ENCODE results near the gene SETX. TPM values are rescaled to one million over a fixed set of nuclear protein-coding genes. Genes with fewer than 3 reads are reported as not detected.
"Not testable (repeated sequence)": the region's sequence is repeated elsewhere in the genome, so short reads cannot be mapped to it uniquely, and the experiment has no call there.

Gene SETX, protein sequence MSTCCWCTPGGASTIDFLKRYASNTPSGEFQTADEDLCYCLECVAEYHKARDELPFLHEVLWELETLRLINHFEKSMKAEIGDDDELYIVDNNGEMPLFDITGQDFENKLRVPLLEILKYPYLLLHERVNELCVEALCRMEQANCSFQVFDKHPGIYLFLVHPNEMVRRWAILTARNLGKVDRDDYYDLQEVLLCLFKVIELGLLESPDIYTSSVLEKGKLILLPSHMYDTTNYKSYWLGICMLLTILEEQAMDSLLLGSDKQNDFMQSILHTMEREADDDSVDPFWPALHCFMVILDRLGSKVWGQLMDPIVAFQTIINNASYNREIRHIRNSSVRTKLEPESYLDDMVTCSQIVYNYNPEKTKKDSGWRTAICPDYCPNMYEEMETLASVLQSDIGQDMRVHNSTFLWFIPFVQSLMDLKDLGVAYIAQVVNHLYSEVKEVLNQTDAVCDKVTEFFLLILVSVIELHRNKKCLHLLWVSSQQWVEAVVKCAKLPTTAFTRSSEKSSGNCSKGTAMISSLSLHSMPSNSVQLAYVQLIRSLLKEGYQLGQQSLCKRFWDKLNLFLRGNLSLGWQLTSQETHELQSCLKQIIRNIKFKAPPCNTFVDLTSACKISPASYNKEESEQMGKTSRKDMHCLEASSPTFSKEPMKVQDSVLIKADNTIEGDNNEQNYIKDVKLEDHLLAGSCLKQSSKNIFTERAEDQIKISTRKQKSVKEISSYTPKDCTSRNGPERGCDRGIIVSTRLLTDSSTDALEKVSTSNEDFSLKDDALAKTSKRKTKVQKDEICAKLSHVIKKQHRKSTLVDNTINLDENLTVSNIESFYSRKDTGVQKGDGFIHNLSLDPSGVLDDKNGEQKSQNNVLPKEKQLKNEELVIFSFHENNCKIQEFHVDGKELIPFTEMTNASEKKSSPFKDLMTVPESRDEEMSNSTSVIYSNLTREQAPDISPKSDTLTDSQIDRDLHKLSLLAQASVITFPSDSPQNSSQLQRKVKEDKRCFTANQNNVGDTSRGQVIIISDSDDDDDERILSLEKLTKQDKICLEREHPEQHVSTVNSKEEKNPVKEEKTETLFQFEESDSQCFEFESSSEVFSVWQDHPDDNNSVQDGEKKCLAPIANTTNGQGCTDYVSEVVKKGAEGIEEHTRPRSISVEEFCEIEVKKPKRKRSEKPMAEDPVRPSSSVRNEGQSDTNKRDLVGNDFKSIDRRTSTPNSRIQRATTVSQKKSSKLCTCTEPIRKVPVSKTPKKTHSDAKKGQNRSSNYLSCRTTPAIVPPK (N-terminal part only)
- 10 to 100 TPM; 39.8 to 70.7 (median 49.3) TPM for polyA plus RNA-seq (ENCODE audit: insufficient read length in 4 of 4)

DNA sequence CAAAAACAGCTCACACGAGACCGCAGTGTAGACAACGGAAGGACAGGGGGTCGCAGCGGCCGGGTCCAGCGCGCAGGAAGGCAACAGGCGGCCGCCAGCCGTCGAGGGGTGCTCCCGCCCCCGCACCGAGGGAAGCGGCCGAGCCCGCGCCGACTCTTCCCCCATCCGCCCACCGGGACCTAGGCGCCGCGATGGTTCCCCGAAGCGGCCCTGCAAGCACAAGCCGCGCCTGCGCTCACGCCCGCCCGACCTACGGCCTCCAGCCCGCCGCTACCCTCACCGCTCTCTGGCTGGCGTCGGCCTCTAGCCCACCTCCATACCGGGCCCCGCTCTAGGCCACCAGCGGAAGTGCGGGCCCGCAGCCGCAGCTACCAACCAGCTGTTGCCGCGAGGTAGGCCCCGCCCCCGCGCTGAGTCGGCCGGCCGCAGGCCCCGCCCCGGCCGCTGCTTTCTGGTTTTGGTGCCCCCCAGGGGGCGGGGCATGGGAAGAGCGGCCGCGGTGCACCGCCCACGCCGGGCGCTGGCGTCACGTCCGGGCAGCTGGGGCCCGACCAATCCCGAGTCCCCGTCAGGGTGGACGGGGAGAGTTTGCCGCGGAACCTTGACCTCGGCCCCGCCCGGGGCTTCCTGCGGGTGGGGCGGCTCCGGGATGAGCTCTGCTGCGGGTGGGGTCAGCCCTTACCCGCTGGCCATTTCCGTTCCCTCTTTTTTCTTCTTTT lies at the start of gene SETX:
TSS of gene SETX (minus strand) at position 350 of the 719 bp plus-strand sequence. CDS start 5,558 bp downstream, outside the sequence.
- peak; percentile 90 to 95 (median 93) for DNase-seq (ENCODE audit: low read depth in 4 of 4, low spot score in 2 of 4)

DNA sequence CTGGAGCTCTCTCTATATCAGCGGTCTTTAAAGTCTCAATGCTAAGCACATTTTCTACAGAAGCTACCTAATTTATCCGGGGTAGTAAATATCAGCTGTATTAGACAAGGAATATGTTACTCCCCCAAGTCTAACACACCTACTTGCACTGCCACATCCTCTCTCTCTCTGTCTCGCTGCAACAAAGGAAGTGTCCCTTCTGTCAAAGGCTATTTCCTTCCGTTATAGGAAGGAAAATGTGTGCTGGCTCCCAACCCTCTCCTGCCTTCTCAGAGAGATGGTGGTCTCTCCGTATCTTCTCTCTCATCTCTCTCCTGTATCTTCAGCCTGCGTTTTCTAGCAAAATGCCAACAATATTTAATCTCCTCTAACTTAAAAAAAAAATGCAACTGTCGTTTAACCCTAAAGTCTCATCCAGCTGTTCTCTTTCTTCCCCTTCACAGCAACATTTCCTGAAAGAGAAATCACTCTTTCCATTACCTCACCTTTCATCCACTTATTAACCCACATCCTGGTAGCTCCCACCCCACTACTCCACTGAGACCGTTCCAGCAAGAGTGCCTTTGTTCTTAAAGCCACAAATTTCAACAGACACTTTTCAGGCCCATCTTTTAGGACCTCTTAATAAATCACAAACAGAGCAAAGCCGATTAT lies 49.6 kb upstream of the SETX start:
- no peak for DNase-seq (ENCODE audit: low read depth in 4 of 4, low spot score in 2 of 4)

DNA sequence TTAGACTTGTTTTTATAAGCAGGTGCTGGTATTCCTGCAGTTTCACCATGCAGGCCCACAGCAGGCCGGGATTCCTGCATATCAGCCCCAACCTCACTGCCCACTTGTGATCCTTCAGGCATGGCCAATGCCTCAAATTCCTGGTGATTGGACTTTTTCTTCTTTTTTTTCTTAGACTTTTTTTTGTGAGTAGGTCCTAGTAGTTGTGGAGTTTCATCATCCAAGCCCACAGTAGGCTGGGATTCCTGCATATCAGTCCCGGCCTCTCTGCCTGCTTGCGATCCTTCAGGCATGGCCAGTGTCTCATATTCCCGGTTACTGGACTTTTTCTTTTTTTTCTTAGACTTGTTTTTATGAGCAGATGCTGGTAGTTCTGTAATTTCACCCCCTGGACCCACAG lies 47.0 kb upstream of the SETX start:
- peak in 1 of 4 donors; percentile 40 for DNase-seq (ENCODE audit: low read depth in 4 of 4, low spot score in 2 of 4)

DNA sequence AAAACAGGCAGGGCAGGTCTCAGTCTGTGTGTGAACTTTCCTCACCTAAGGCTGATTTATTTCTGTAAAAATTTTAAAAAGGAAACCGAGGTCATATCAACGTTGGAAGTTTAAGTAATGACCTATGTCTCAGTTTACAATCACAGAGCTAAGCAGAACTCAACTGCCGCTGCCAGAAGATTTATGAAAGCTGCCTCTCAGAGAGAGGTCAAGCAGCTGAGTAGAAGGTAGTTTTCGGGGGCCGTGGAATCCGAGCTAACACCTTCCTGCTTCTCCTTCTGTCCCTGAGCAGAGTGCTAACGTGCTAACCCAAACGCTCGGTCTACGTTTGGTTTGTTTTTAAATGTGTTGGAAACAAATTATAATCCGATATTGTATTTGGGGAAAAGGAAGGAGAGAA lies 40.8 kb upstream of the SETX start:
- no peak for DNase-seq (ENCODE audit: low read depth in 4 of 4, low spot score in 2 of 4)

DNA sequence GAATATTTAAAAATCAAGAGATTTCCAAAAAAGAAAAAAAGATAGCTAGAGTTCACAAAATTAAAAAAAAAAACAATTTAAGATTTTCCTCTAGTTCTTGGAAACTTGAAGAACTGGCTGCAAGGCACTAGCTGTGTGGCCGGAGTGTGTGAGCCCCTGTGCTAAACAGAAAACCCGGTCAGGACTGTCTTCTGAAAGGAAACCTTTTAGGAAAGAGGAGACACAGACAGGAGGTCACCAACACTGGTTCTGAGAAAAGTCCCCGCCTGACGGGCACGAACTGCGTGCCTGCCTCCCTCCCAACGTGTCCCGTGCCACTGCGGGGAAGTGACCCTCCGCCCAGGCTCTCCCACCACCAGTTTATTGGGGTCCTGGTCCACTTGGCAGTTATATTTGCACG lies 36.7 kb upstream of the SETX start:
- DNase-seq (ENCODE audit: low read depth in 4 of 4, low spot score in 2 of 4), result no peak

DNA sequence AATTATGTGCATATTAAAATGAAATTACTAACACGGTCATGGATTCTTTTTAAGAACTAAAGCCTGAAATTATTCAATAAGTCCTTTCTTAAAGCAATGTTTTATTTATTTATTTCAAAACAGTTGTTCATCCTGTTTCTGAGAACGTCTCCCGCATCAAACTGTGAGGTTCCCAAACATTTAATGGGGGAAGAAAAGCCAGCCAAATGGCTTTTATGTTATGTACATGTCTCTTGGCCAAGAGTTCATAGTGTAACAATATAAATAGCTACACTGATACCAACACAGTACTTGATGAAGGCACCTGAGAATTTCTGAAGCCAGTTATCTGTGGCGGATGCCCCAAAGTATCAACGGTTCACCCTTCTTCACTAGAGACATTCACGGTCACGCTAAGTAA lies 36.2 kb upstream of the SETX start:
- DNase-seq (ENCODE audit: low read depth in 4 of 4, low spot score in 2 of 4), result no peak

DNA sequence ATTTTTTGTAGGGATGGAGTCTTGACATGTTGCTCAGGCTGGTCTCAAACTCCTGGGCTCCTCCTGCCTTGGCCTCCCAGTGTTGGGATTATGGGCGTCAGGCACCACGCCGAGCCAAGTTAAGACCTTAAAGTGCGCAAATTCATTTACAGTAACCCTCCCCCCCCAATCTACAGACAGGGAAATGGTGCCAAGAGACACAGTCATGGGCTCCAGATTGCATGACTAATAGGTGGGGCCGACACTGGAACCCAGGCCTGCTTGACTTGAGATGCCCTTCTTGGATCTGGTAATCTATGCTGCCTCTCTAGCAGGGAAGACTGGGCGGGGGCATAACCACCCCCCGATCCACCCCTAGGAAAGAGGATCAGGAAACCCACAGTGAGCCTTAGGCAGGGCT lies 32.3 kb upstream of the SETX start:
- DNase-seq (ENCODE audit: low read depth in 4 of 4, low spot score in 2 of 4), result no peak

DNA sequence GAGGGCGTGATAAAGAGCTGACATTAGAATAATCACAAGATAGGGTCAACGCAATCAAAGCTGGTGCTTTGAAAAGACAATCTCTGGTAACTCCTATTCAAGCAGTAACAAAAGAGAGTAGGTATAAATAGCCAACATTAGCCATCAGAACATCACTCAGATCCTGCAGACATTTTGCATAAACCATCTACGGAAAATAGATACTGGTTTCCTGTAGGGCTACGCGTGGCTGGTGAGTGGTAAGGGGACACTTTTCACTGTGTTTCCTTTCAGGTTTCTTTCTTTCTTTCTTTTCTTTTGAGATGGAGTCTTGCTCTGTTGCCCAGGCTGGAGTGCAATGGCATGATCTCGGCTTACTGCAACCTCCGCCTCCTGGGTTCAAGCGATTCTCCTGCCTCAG lies 29.6 kb upstream of the SETX start:
- DNase-seq (ENCODE audit: low read depth in 4 of 4, low spot score in 2 of 4), result no peak

DNA sequence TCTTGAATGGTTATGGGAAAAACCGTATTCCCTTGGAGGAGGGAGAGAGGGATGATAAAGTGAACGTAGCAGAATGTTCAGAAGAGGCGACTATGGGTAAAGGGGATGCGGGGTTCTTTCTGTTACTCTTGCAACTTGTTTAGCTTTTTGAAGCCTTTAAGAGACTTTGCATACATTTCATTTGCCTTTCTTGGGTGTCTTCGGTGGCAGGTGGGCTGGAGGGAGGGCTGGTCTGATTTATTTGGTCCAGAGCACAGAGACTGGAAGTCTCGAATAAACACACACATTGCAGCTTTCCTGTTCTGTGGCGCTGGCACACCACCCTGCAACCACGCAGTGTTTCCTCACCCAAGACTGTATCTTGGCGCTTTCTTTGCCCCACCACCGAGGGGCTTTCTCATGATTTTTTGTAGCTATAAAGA lies 28.7 kb upstream of the SETX start:
- no peak for DNase-seq (ENCODE audit: low read depth in 4 of 4, low spot score in 2 of 4)

DNA sequence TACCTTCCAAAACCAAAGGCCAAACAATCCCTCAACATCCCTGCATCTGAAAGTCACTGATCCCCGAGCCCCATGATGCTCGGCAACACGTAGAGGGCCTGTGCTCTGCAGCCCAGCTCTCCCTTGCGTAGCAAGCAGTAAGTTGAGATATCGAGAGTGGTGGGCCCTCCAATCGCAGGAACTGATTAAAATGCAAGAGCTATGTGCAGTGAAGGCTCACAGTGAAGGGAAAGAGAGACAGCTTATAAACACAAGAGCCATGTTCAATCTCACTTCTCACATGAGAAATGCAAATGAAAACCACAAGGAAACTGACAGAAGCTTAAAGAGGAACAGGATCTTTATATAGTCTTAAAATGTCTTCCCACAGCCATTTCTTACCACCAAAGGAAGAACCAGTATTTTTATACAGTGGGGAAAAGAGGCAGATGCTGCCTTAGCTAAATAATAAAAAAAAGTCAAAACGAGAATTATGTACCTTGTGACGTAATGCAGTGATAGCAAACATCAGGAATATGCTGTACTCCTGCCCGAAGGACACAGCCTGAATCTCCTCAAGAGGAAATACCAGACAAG lies 27.3 kb upstream of the SETX start:
- no peak for DNase-seq (ENCODE audit: low read depth in 4 of 4, low spot score in 2 of 4)

DNA sequence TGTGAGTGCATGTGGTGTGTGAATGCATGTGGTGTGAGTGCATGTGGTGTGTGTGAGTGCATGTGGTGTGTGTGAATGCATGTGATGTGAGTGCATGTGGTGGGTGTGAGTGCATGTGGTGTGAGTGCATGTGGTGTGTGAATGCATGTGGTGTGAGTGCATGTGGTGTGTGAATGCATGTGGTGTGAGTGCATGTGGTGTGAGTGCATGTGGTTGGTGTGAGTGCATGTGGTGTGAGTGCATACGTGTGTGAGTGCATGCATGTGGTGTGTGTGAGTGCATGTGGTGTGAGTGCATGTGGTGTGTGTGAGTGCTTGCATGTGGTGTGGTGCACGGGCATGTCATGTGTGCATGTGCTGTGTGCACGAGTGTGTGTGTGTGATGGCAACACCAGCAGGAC lies 23.6 kb upstream of the SETX start:
- DNase-seq (ENCODE audit: low read depth in 4 of 4, low spot score in 2 of 4), result not testable (repeated sequence)

DNA sequence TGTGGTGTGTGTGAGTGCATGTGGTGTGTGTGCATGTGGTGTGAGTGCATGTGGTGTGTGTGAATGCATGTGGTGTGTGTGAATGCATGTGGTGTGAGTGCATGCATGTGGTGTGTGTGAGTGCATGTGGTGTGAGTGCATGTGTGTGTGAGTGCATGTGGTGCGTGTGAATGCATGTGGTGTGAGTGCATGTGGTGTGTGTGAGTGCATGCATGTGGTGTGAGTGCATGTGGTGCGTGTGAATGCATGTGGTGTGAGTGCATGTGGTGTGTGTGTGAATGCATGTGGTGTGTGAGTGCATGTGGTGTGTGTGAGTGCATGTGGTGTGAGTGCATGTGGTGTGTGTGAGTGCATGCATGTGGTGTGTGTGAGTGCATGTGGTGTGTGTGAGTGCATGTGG lies 23.0 kb upstream of the SETX start:
- not testable (repeated sequence) for DNase-seq (ENCODE audit: low read depth in 4 of 4, low spot score in 2 of 4)

DNA sequence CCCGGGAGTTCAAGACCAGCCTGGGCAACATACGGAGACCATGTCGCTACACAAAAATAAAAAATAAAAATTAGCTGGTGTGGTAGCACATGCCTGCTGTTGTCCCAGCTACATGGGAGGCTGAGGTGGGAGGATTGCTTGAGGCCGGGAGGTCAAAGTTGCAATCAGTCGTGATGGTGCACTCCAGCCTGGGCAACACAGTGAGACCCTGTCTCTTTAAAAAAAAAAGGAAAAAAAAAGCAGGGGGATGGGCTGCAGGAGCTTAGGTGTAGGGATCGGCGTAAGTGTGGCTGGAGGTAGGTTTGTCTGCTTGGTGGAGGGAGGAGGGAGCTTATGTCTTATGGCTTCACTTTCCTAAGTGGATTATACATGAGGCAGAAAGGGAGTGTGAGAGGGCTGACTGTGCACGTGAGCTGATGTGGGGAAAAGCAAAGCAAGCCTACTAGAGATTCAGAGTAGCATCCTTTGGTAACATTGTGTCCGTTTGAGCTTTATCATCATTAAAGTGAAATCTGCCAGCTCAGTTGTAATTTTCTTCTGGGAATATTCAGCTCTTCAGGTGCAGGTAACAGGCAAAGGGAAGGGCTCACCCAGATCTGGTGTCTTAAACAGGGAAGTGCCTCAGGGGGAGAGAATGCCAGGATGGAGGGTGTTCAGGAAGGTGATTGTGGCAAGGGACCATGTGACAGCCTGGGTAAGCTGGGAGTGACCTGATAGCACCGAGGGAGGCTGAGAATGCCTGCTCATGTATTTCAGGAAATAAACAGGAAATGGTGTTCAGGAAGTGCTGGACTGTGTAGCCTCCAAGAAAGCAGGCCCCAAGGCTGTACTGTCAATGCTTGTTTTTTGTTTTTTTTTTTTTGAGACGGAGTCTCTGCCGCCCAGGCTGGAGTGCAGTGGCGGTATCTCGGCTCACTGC lies 17.6 kb upstream of the SETX start:
- DNase-seq (ENCODE audit: low read depth in 4 of 4, low spot score in 2 of 4), result no peak

DNA sequence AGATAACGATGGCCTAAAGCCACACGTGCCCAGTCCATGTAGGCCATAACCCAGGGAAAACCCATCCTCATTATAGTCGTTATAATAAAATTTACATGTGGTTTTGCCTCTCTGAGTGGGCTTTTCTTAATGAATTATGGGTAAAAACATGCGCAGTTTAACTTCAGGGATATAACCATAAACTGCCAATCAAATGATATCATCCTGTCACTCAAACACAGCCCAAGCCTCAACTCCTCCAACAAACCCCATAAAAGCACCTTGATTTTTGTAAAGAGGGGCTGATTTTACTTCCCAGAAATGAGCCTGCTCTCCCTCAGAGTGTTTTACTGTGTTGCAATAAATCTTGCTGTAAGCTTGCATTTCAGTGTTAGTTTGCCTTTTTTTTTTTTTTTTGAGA lies 15.8 kb upstream of the SETX start:
- no peak for DNase-seq (ENCODE audit: low read depth in 4 of 4, low spot score in 2 of 4)

DNA sequence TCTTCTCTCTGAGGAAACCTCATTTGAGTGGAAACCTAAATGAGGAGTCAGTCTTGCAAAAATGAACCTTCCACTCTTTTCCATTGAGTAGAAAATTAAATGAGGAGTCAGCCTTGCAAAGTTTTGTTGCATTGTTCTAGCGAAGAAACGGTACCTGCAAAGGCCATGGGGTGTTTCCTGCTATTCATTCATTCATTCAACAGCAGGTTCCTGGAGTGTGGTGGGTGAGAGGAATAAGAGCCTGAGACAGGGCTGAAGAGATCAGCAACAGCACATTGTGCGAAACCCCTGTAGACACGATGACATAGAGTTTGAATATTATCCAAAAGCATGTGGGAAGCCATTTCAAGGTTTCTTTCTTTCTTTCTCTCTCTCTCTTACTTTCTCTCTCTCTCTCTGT lies 14.6 kb upstream of the SETX start:
- no peak for DNase-seq (ENCODE audit: low read depth in 4 of 4, low spot score in 2 of 4)

DNA sequence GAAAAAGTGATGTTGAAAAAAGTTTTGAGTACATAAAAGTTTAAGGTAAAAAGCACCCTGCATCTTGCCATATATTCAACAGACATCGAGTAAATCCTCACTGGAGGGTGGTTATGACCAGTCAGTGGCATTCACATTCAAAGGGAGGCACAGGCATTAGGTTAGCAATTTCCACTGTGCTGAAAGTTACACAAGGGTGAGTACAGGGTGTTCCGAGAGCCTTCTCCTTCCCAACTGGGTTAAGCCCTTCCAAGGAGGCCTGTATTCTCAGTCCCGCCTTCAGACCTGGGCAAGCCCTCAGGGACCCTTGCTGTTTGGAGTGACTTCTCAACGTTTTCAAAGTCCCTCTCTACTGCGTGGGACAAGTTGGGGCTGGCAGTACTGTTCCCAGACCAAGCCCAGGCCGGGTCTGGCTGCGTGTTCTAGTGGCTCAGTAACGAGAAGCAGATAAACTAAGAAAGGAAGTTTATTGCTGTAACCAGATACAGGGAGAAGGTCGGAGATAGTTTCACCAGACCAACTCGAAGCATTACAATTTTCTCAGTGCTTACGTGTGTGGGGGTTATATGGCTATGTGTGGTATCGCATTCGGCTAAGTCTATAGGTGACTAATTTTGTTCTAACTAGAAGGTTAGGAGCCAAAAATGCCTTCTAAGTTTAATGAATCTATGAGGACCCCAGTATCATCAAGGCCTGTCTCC lies 13.0 kb upstream of the SETX start:
- no peak for DNase-seq (ENCODE audit: low read depth in 4 of 4, low spot score in 2 of 4)

DNA sequence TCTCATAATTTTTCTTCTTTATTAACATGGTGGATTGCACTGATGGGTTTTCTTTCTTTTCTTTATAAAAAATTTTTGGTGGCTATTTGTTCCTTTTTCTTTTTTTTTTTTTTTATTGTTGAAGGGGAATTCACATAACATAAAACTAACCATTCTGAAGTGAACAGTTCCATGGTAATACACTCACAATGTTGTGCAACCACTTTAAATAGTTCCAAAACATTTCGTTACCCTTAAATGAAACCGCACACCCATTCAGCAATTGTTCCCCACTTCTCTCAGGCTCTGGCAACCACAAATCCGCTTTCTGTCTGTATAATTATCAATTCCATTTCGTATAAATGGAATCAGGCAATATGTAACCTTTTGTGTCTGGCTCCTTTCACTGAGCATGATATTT lies 11.7 kb upstream of the SETX start:
- DNase-seq (ENCODE audit: low read depth in 4 of 4, low spot score in 2 of 4), result no peak

DNA sequence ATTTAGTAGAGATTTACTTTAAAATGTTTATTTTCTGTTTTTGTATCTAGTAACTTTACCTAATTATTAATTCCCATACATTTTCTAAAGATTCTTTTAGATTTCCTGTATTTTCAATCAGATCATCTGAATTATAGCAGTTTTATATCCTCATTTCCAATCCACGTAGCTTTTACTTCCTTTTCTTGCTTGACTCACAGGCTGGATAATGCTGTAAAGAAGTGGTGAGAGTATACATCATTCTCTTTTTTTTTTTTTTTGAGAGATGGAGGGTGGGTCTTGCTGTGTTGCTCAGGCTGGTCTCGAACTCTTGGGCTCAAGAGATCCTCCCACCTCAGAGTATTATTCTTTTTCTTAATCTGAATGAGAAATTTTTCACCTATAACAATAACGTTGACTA lies 11.2 kb upstream of the SETX start:
- DNase-seq (ENCODE audit: low read depth in 4 of 4, low spot score in 2 of 4), result no peak

All from left renal cortex interstitium (tissue), 4 donors.